ENCODE data around the gene IL1RAPL2.
"Not testable (repeated sequence)": the region's sequence is repeated elsewhere in the genome, so short reads cannot be mapped to it uniquely, and the experiment has no call there.

IL1RAPL2 gene

DNA sequence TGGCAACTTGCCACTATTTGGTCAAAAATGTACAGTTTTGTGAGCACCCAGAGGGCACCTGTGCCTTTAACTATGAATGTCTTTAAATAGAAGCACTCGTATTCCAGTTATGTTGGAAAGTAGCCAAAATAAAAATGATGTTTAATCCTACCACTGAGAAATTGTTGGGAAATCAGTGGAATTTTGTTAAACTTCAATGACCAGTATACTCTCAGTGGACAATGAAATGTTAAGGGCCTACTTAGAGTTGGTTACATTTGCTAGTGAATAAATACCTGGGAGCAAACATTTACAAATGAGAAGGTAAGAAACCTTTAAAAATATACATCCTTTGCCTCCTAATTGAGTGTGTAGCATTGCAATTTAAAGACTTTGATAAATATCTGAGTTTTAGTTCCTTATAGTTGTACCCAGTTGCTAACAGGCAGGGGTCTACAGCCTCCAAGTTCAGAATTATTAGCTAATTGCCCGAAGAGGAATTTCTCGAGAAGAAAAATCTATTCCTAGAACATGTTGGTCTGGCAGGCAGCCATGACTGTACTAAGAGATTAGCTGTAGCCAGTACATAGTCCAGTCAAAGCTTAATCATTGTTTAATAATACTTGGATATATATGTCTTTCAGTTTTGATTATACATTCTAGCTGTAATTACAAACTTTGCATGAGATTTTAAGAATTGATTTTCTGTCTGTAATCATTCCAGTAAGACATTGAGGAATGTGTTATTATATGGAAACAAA is 93.2 kb downstream of the IL1RAPL2 start:
- TF ChIP-seq, protein P1, sequence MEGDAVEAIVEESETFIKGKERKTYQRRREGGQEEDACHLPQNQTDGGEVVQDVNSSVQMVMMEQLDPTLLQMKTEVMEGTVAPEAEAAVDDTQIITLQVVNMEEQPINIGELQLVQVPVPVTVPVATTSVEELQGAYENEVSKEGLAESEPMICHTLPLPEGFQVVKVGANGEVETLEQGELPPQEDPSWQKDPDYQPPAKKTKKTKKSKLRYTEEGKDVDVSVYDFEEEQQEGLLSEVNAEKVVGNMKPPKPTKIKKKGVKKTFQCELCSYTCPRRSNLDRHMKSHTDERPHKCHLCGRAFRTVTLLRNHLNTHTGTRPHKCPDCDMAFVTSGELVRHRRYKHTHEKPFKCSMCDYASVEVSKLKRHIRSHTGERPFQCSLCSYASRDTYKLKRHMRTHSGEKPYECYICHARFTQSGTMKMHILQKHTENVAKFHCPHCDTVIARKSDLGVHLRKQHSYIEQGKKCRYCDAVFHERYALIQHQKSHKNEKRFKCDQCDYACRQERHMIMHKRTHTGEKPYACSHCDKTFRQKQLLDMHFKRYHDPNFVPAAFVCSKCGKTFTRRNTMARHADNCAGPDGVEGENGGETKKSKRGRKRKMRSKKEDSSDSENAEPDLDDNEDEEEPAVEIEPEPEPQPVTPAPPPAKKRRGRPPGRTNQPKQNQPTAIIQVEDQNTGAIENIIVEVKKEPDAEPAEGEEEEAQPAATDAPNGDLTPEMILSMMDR (IDR thresholded peaks at IDR 0.05; ENCODE audit: extremely low read depth, missing control alignments) = no peak
- no peak for DNase-seq (ENCODE audit: low spot score)

- DNase-seq (ENCODE audit: low spot score) = no peak
- TF ChIP-seq, protein P1 (IDR thresholded peaks at IDR 0.05; ENCODE audit: extremely low read depth, missing control alignments) = no peak
Measured at GRCh38 chrX:104660092-104660491, 94.1 kb downstream of the IL1RAPL2 start.

DNA sequence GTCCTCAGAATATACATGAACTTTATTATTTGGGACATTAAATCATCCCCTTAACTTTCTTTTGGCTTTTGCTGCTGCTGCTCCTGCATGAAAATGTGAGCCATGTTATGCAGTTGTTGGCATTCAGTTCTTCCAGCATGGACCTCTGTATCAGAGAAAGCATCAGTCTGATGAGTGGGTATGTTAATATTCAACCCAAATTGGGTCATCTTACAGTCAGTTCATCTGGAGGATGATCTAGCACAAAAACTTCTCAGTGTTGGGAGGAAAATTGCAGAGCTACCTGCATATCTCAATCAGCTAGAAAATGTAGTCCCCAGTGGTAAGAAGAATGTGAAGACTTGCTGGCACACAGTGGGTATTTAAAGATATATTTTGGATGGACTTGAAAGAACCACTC is 96.7 kb downstream of the IL1RAPL2 start:
- no peak for DNase-seq (ENCODE audit: low spot score)
- TF ChIP-seq, protein P1 (IDR thresholded peaks at IDR 0.05; ENCODE audit: extremely low read depth, missing control alignments) = no peak

- DNase-seq (ENCODE audit: low spot score) = no peak
- TF ChIP-seq, protein P1 (IDR thresholded peaks at IDR 0.05; ENCODE audit: extremely low read depth, missing control alignments) = no peak
Measured at GRCh38 chrX:104665691-104666090, 99.7 kb downstream of the IL1RAPL2 start.

DNA sequence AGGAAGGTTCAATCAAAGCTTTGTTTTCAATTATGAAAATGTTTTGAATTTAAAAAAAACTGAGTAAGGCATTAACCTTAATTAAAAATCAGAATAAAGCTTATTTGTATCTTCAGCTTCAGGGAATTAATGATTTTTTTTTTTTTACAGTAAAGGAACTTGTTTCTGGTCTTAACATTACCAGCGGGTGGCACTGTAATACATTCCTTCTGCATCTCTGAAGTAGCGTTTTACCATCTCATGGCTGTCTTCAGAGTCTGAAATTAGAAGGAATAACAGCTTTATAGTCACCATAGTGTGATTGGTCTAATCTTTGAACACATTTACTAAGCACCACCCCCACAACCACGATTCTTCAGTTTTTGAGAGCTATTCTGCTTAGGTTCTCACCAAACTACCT is 102.6 kb downstream of the IL1RAPL2 start:
- TF ChIP-seq, protein P1 (IDR thresholded peaks at IDR 0.05; ENCODE audit: extremely low read depth, missing control alignments) = no peak
- DNase-seq (ENCODE audit: low spot score) = no peak

- DNase-seq (ENCODE audit: low spot score) = no peak
Measured at GRCh38 chrX:104669063-104669462, 103.1 kb downstream of the IL1RAPL2 start.

DNA sequence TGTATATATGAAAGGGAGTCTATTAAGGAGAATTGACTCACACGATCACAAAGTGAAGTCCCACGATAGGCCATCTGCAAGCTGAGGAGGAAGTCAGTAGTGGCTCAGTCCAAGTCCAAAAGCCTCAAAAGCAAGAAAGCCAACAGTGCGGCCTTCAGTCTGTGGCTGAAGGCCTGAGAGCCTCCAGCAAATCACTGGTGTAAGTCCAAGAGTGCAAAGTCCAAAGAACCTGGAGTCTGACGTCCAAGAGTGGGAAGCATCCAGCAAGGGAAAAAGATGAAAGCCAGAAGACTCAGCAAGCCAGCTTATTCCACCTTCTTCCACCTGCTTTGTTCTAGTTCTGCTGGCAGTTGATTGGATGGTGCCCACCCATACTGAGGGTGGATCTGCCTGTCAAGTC is 104.1 kb downstream of the IL1RAPL2 start:
- no peak for DNase-seq (ENCODE audit: low spot score)
- TF ChIP-seq, protein P1 (IDR thresholded peaks at IDR 0.05; ENCODE audit: extremely low read depth, missing control alignments) = no peak

More at GRCh38 chrX:104669063-104669462, 103.1 kb downstream of the IL1RAPL2 start:
- TF ChIP-seq, protein P1 (IDR thresholded peaks at IDR 0.05; ENCODE audit: extremely low read depth, missing control alignments) = no peak

DNA sequence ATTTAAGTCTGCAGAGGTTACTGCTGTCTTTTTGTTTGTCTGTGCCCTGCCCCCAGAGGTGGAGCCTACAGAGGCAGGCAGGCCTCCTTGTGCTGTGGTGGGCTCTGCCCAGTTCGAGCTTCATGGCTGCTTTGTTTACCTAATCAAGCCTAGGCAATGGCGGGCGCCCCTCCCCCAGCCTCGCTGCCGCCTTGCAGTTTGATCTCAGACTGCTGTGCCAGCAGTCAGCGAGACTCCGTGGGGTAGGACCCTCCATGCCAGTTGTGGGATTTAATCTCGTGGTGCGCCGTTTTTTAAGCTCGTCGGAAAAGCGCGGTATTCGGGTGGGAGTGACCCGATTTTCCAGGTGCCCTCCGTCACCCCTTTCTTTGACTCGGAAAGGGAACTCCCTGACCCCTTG is 111.5 kb downstream of the IL1RAPL2 start:
- not testable (repeated sequence) for DNase-seq (ENCODE audit: low spot score)
